Measurements from ENCODE around the gene SMYD1.
"Not testable (repeated sequence)": the region's sequence is repeated elsewhere in the genome, so short reads cannot be mapped to it uniquely, and the experiment has no call there.

Gene SMYD1

GRCh38 chr2:88038263-88039105, 29.1 kb upstream of the SMYD1 start:
- Histone ChIP-seq H3K27me3 (ENCODE audit: control insufficient read depth, insufficient read depth, low read length) (no peaks in the 10 kb centered on the region), H3K4me1 (ENCODE audit: control insufficient read depth, insufficient read depth, low read length) (no peaks in the 10 kb centered on the region), H3K9me3 (ENCODE audit: control insufficient read depth, insufficient read depth, low read length) (no peaks in the 10 kb centered on the region), H3K27ac (ENCODE audit: low read depth, low read length) (no peak overlapping the region), H3K36me3 (ENCODE audit: control insufficient read depth, insufficient read depth, low read length) (peaks cover 18% of the 10 kb centered on the region), H3K4me3 (ENCODE audit: low read depth, low read length) (no peak overlapping the region), H3K9ac (ENCODE audit: low read depth, low read length) (no peak overlapping the region)

GRCh38 chr2:88042476-88042875, 25.1 kb upstream of the SMYD1 start:
- Histone ChIP-seq H3K36me3 (ENCODE audit: control insufficient read depth, insufficient read depth, low read length) (no peaks in the 10 kb centered on the region), H3K9me3 (ENCODE audit: control insufficient read depth, insufficient read depth, low read length) (no peaks in the 10 kb centered on the region), H3K27me3 (ENCODE audit: control insufficient read depth, insufficient read depth, low read length) (no peaks in the 10 kb centered on the region), H3K4me1 (ENCODE audit: control insufficient read depth, insufficient read depth, low read length) (no peaks in the 10 kb centered on the region), H3K27ac (ENCODE audit: low read depth, low read length) (no peak overlapping the region), H3K9ac (ENCODE audit: low read depth, low read length) (no peak overlapping the region), H3K4me3 (ENCODE audit: low read depth, low read length) (no peak overlapping the region)

GRCh38 chr2:88045561-88045960, 22.1 kb upstream of the SMYD1 start:
- not testable (repeated sequence) for H3K9me3 ChIP-seq (ENCODE audit: control insufficient read depth, insufficient read depth, low read length); H3K4me3 ChIP-seq (ENCODE audit: low read depth, low read length); H3K9ac ChIP-seq (ENCODE audit: low read depth, low read length); H3K27me3 ChIP-seq (ENCODE audit: control insufficient read depth, insufficient read depth, low read length); H3K4me1 ChIP-seq (ENCODE audit: control insufficient read depth, insufficient read depth, low read length); H3K27ac ChIP-seq (ENCODE audit: low read depth, low read length); H3K36me3 ChIP-seq (ENCODE audit: control insufficient read depth, insufficient read depth, low read length)

- H3K27me3 ChIP-seq (ENCODE audit: control insufficient read depth, insufficient read depth, low read length) = no peaks in the 10 kb centered on the region
- H3K4me3 ChIP-seq (ENCODE audit: low read depth, low read length) = no peak overlapping the region
- no peak overlapping the region for H3K9ac ChIP-seq (ENCODE audit: low read depth, low read length)
- no peaks in the 10 kb centered on the region for H3K9me3 ChIP-seq (ENCODE audit: control insufficient read depth, insufficient read depth, low read length)
- no peak overlapping the region for H3K27ac ChIP-seq (ENCODE audit: low read depth, low read length)
- H3K4me1 ChIP-seq (ENCODE audit: control insufficient read depth, insufficient read depth, low read length) = no peaks in the 10 kb centered on the region
- peaks cover 4% of the 10 kb centered on the region; the same call in 1 of the 2 replicates for H3K36me3 ChIP-seq (ENCODE audit: control insufficient read depth, insufficient read depth, low read length)
Measured at GRCh38 chr2:88048541-88048940, 19.1 kb upstream of the SMYD1 start.

- H3K9me3 ChIP-seq (ENCODE audit: control insufficient read depth, insufficient read depth, low read length) = no peaks in the 10 kb centered on the region
- peaks cover 4% of the 10 kb centered on the region; the same call in 1 of the 2 replicates for H3K36me3 ChIP-seq (ENCODE audit: control insufficient read depth, insufficient read depth, low read length)
- H3K27me3 ChIP-seq (ENCODE audit: control insufficient read depth, insufficient read depth, low read length) = no peaks in the 10 kb centered on the region
- no peak overlapping the region for H3K9ac ChIP-seq (ENCODE audit: low read depth, low read length)
- H3K4me3 ChIP-seq (ENCODE audit: low read depth, low read length) = no peak overlapping the region
- H3K27ac ChIP-seq (ENCODE audit: low read depth, low read length) = no peak overlapping the region
- H3K4me1 ChIP-seq (ENCODE audit: control insufficient read depth, insufficient read depth, low read length) = peaks cover 6% of the 10 kb centered on the region
Measured at GRCh38 chr2:88049622-88050021, 18.0 kb upstream of the SMYD1 start.

GRCh38 chr2:88051792-88052191, 15.8 kb upstream of the SMYD1 start:
- H3K36me3 ChIP-seq (ENCODE audit: control insufficient read depth, insufficient read depth, low read length) = peaks cover 4% of the 10 kb centered on the region; the same call in 1 of the 2 replicates
- no peaks in the 10 kb centered on the region for H3K9me3 ChIP-seq (ENCODE audit: control insufficient read depth, insufficient read depth, low read length)
- H3K27ac ChIP-seq (ENCODE audit: low read depth, low read length) = no peak overlapping the region
- no peak overlapping the region for H3K9ac ChIP-seq (ENCODE audit: low read depth, low read length)
- H3K4me3 ChIP-seq (ENCODE audit: low read depth, low read length) = no peak overlapping the region
- peaks cover 11% of the 10 kb centered on the region for H3K4me1 ChIP-seq (ENCODE audit: control insufficient read depth, insufficient read depth, low read length)
- no peaks in the 10 kb centered on the region for H3K27me3 ChIP-seq (ENCODE audit: control insufficient read depth, insufficient read depth, low read length)

- Histone ChIP-seq H3K27ac (ENCODE audit: low read depth, low read length) (no peak overlapping the region), H3K9ac (ENCODE audit: low read depth, low read length) (no peak overlapping the region), H3K4me3 (ENCODE audit: low read depth, low read length) (no peak overlapping the region), H3K9me3 (ENCODE audit: control insufficient read depth, insufficient read depth, low read length) (no peaks in the 10 kb centered on the region), H3K27me3 (ENCODE audit: control insufficient read depth, insufficient read depth, low read length) (no peaks in the 10 kb centered on the region), H3K4me1 (ENCODE audit: control insufficient read depth, insufficient read depth, low read length) (peaks cover 11% of the 10 kb centered on the region), H3K36me3 (ENCODE audit: control insufficient read depth, insufficient read depth, low read length) (peaks cover 4% of the 10 kb centered on the region; the same call in 1 of the 2 replicates)
Measured at GRCh38 chr2:88053296-88053695, 14.3 kb upstream of the SMYD1 start.

- Histone ChIP-seq H3K36me3 (ENCODE audit: control insufficient read depth, insufficient read depth, low read length) (peaks cover 4% of the 10 kb centered on the region; the same call in 1 of the 2 replicates), H3K4me1 (ENCODE audit: control insufficient read depth, insufficient read depth, low read length) (peaks cover 11% of the 10 kb centered on the region), H3K27me3 (ENCODE audit: control insufficient read depth, insufficient read depth, low read length) (no peaks in the 10 kb centered on the region), H3K9me3 (ENCODE audit: control insufficient read depth, insufficient read depth, low read length) (no peaks in the 10 kb centered on the region), H3K9ac (ENCODE audit: low read depth, low read length) (peak overlapping the region; percentile 95; the same call in 1 of the 2 replicates), H3K4me3 (ENCODE audit: low read depth, low read length) (peak overlapping the region; percentile 82), H3K27ac (ENCODE audit: low read depth, low read length) (no peak overlapping the region)
Measured at GRCh38 chr2:88053934-88054781, 13.5 kb upstream of the SMYD1 start.

GRCh38 chr2:88054782-88055370, 12.7 kb upstream of the SMYD1 start:
- Histone ChIP-seq H3K27me3 (ENCODE audit: control insufficient read depth, insufficient read depth, low read length) (no peaks in the 10 kb centered on the region), H3K9ac (ENCODE audit: low read depth, low read length) (peak overlapping the region; percentile 95), H3K27ac (ENCODE audit: low read depth, low read length) (peak overlapping the region; percentile 94), H3K36me3 (ENCODE audit: control insufficient read depth, insufficient read depth, low read length) (peaks cover 4% of the 10 kb centered on the region; the same call in 1 of the 2 replicates), H3K4me1 (ENCODE audit: control insufficient read depth, insufficient read depth, low read length) (peaks cover 11% of the 10 kb centered on the region), H3K4me3 (ENCODE audit: low read depth, low read length) (peak overlapping the region; percentile 82), H3K9me3 (ENCODE audit: control insufficient read depth, insufficient read depth, low read length) (no peaks in the 10 kb centered on the region)

GRCh38 chr2:88055371-88056128, 12.1 kb upstream of the SMYD1 start, which contains the start of gene KRCC1:
Gene KRCC1, minus strand, starts transcription at chr2:88055783. Its CDS starts 27,220 bp downstream, at chr2:88028563.
- peak within 1 kb of the TSS; percentile 82 for H3K4me3 ChIP-seq (ENCODE audit: low read depth, low read length)
- H3K27ac ChIP-seq (ENCODE audit: low read depth, low read length) = peak within 1 kb of the TSS; percentile 94
- peaks cover 4% of the 10 kb centered on the region; the same call in 1 of the 2 replicates for H3K36me3 ChIP-seq (ENCODE audit: control insufficient read depth, insufficient read depth, low read length)
- no peaks in the 10 kb centered on the region for H3K9me3 ChIP-seq (ENCODE audit: control insufficient read depth, insufficient read depth, low read length)
- H3K27me3 ChIP-seq (ENCODE audit: control insufficient read depth, insufficient read depth, low read length) = no peaks in the 10 kb centered on the region
- peaks cover 12% of the 10 kb centered on the region for H3K4me1 ChIP-seq (ENCODE audit: control insufficient read depth, insufficient read depth, low read length)
- H3K9ac ChIP-seq (ENCODE audit: low read depth, low read length) = peak within 1 kb of the TSS; percentile 95
